Measurements from ENCODE around the gene PPP1R1B.
"Not testable (repeated sequence)": the region's sequence is repeated elsewhere in the genome, so short reads cannot be mapped to it uniquely, and the experiment has no call there.

Gene PPP1R1B

GRCh38 chr17:39582658-39583057 lies 44.1 kb upstream of the PPP1R1B start:
- DNase-seq (ENCODE audit: low read depth), result no peak
- no peak for TF ChIP-seq CTCF (IDR thresholded peaks at IDR 0.05; ENCODE audit: control insufficient read depth, extremely low read depth, insufficient read depth)
- no peak overlapping the region for H3K4me3 ChIP-seq (ENCODE audit: low read depth, low read length)

GRCh38 chr17:39590180-39590579 lies 36.6 kb upstream of the PPP1R1B start:
- H3K4me3 ChIP-seq (ENCODE audit: low read depth, low read length), result not testable (repeated sequence)

GRCh38 chr17:39591958-39592954 lies 34.5 kb upstream of the PPP1R1B start:
- no peak overlapping the region for H3K4me3 ChIP-seq (ENCODE audit: low read depth, low read length)

More at GRCh38 chr17:39590180-39590579, 36.6 kb upstream of the PPP1R1B start:
- not testable (repeated sequence) for DNase-seq (ENCODE audit: low read depth)

GRCh38 chr17:39593371-39593770 lies 33.4 kb upstream of the PPP1R1B start:
- no peak for TF ChIP-seq CTCF (IDR thresholded peaks at IDR 0.05; ENCODE audit: control insufficient read depth, extremely low read depth, insufficient read depth)
- H3K4me3 ChIP-seq (ENCODE audit: low read depth, low read length), result no peak overlapping the region
- no peak for DNase-seq (ENCODE audit: low read depth)

More at GRCh38 chr17:39591958-39592954, 34.5 kb upstream of the PPP1R1B start:
- peak; percentile 31 for DNase-seq (ENCODE audit: low read depth)
- no peak for TF ChIP-seq CTCF (IDR thresholded peaks at IDR 0.05; ENCODE audit: control insufficient read depth, extremely low read depth, insufficient read depth)

- no peak for TF ChIP-seq CTCF (IDR thresholded peaks at IDR 0.05; ENCODE audit: control insufficient read depth, extremely low read depth, insufficient read depth)
- H3K4me3 ChIP-seq (ENCODE audit: low read depth, low read length), result no peak overlapping the region
- no peak for DNase-seq (ENCODE audit: low read depth)
These were observed 31.5 kb upstream of the PPP1R1B start for GRCh38 chr17:39595294-39595693.

GRCh38 chr17:39595928-39596510 lies 30.7 kb upstream of the PPP1R1B start:
- no peak overlapping the region for H3K4me3 ChIP-seq (ENCODE audit: low read depth, low read length)
- DNase-seq (ENCODE audit: low read depth), result no peak
- TF ChIP-seq CTCF (IDR thresholded peaks at IDR 0.05; ENCODE audit: control insufficient read depth, extremely low read depth, insufficient read depth), result no peak

- no peak overlapping the region for H3K4me3 ChIP-seq (ENCODE audit: low read depth, low read length)
- TF ChIP-seq CTCF (IDR thresholded peaks at IDR 0.05; ENCODE audit: control insufficient read depth, extremely low read depth, insufficient read depth), result no peak
- no peak for DNase-seq (ENCODE audit: low read depth)
These were observed 30.0 kb upstream of the PPP1R1B start for GRCh38 chr17:39596543-39597267.

Measured in LNCaP clone FGC (cell line).